Caco-2 (cell line): Measurements from ENCODE around the gene PTPRN2. TPM values are rescaled to one million over a fixed set of nuclear protein-coding genes. Genes with fewer than 3 reads are reported as not detected.

Experiments used
- BruUV-seq: library from RNA; stranded (reverse); fragments of 400-500 nt; replicated peaks from 2 replicates; lab custom pipeline; 2021; lab: Mats Ljungman, UMichigan
- CTCF ChIA-PET: fragments of 300-600 bp; sonication (Branson Sonifier 250); formaldehyde crosslinking; loops from one replicate; lab custom pipeline; 2022; ENCODE audit warnings: antibody characterized with exemption; lab: Charles Lee
- POLR2A ChIA-PET: fragments of 300-600 bp; sonication (Branson Sonifier 250); formaldehyde crosslinking; loops from one replicate; lab custom pipeline; 2022; ENCODE audit warnings: antibody characterized with exemption; lab: Charles Lee
- DNase-seq, 2 experiments: peaks; one replicate each; pipeline versions ENCODE4 v3.0.0 to v3.0.0-alpha.2; 2020 to 2022
- H3K27me3 ChIP-seq: replicated peaks from 2 replicates; pipeline ENCODE4 v1.6.0; 2011; ENCODE audit warnings: low read length; ENCODE audit not compliant: control insufficient read depth, insufficient read depth
- H3K36me3 ChIP-seq: 2 replicates; pipeline ENCODE4 v1.5.1; 2011; ENCODE audit warnings: low read length; ENCODE audit not compliant: control insufficient read depth, insufficient read depth
- H3K4me1 ChIP-seq: fragments of 250-450 bp; sonication (Bioruptor Pico); 2 replicates; pipeline ENCODE4 v1.5.1; 2020; ENCODE audit warnings: mild to moderate bottlenecking
- H3K4me3 ChIP-seq: 2 replicates; pipeline ENCODE4 v1.5.1; 2011; ENCODE audit warnings: low read depth, mild to moderate bottlenecking, control low read depth, low read length
- H3K9me3 ChIP-seq: fragments of 250-450 bp; sonication (Bioruptor Pico); 2 replicates; pipeline ENCODE4 v1.5.1; 2020; ENCODE audit warnings: mild to moderate bottlenecking, moderate library complexity
- H3K27ac Mint-ChIP-seq: one replicate; pipeline ENCODE4 v1.8.0; 2022; ENCODE audit warnings: mixed read lengths; ENCODE audit not compliant: unreplicated experiment
- H3K27me3 Mint-ChIP-seq: one replicate; pipeline ENCODE4 v1.8.0; 2022; ENCODE audit warnings: mixed read lengths; ENCODE audit not compliant: insufficient read depth, unreplicated experiment
- H3K36me3 Mint-ChIP-seq: one replicate; pipeline ENCODE4 v1.8.0; 2022; ENCODE audit warnings: mild to moderate bottlenecking, mixed read lengths; ENCODE audit not compliant: insufficient read depth, unreplicated experiment
- H3K4me1 Mint-ChIP-seq: one replicate; pipeline ENCODE4 v1.8.0; 2022; ENCODE audit warnings: low read depth, mixed read lengths; ENCODE audit not compliant: unreplicated experiment
- H3K4me3 Mint-ChIP-seq: one replicate; pipeline ENCODE4 v1.8.0; 2022; ENCODE audit warnings: mild to moderate bottlenecking, moderate library complexity, mixed read lengths; ENCODE audit not compliant: unreplicated experiment
- H3K9me3 Mint-ChIP-seq: one replicate; pipeline ENCODE4 v1.8.0; 2022; ENCODE audit warnings: mixed read lengths; ENCODE audit not compliant: unreplicated experiment
- CTCF ChIP-seq, 2 experiments: fragments of 200-600 bp in 1 of 2; IDR thresholded peaks; 1 replicate in 1 of 2; 2 replicates in 1 of 2; pipeline versions ENCODE4 v1.5.1 to v1.8.0; 2011 to 2022; ENCODE audit warnings: antibody characterized with exemption in 1 of 2, control low read depth in 1 of 2, inconsistent platforms in 1 of 2, low read depth in 1 of 2, low read length in 1 of 2, mild to moderate bottlenecking in 1 of 2, moderate library complexity in 1 of 2; ENCODE audit not compliant: insufficient read depth in 1 of 2, severe bottlenecking in 1 of 2, unreplicated experiment in 1 of 2
- intact Hi-C: fragments of 100-400 bp; cut with micrococcal nuclease; formaldehyde crosslinking; loops from one replicate; pipeline ENCODE4 v1.10.0; 2022; ENCODE audit not compliant: unreplicated experiment
- total RNA-seq: library from RNA; stranded (reverse); gene quantifications from 2 replicates; pipeline ENCODE4 v1.2.3, GENCODE V29; 2022

The PTPRN2 gene
- total RNA-seq, 1 experiment from 2014 or later, result 1.4 TPM

GRCh38 chr7:158270856-158271413, 316.7 kb downstream of the PTPRN2 start:
- no peak overlapping the region for H3K4me3 ChIP-seq
- DNase-seq, result peak in 1 of 2 experiments; percentile 5
- no peaks in the 10 kb centered on the region for H3K27me3 Mint-ChIP-seq
- H3K4me1 Mint-ChIP-seq, result no peaks in the 10 kb centered on the region
- H3K4me1 ChIP-seq, result no peaks in the 10 kb centered on the region
- no peak for TF ChIP-seq CTCF (IDR thresholded peaks at IDR 0.05; ENCODE audit: insufficient read depth in 1 of 2, low read depth in 1 of 2, low read length in 1 of 2, severe bottlenecking in 1 of 2, unreplicated experiment in 1 of 2)
- no peak overlapping the region for H3K27ac Mint-ChIP-seq
- H3K9me3 Mint-ChIP-seq, result peaks cover 28% of the 10 kb centered on the region
- no peak overlapping the region for H3K4me3 Mint-ChIP-seq
- intact Hi-C loops, result no loop called here
- no peaks in the 10 kb centered on the region for H3K36me3 ChIP-seq
- CTCF ChIA-PET, result no interaction called here
- no TSS peak for BruUV-seq
- H3K27me3 ChIP-seq, result no peaks in the 10 kb centered on the region
- H3K36me3 Mint-ChIP-seq, result no peaks in the 10 kb centered on the region
- POLR2A ChIA-PET, result no interaction called here
- no peaks in the 10 kb centered on the region; the same call in 1 of the 2 replicates for H3K9me3 ChIP-seq

- Mint-ChIP-seq H3K36me3 (no peaks in the 10 kb centered on the region), H3K9me3 (peaks cover 28% of the 10 kb centered on the region), H3K27me3 (no peaks in the 10 kb centered on the region), H3K4me1 (no peaks in the 10 kb centered on the region), H3K27ac (no peak overlapping the region), H3K4me3 (no peak overlapping the region)
- Histone ChIP-seq H3K4me1 (no peaks in the 10 kb centered on the region), H3K27me3 (no peaks in the 10 kb centered on the region), H3K36me3 (no peaks in the 10 kb centered on the region), H3K9me3 (no peaks in the 10 kb centered on the region; the same call in 1 of the 2 replicates), H3K4me3 (no peak overlapping the region)
- intact Hi-C loops, result no loop called here
- ChIA-PET CTCF (no interaction called here), POLR2A (no interaction called here)
- no peak for TF ChIP-seq CTCF (IDR thresholded peaks at IDR 0.05; ENCODE audit: insufficient read depth in 1 of 2, low read depth in 1 of 2, low read length in 1 of 2, severe bottlenecking in 1 of 2, unreplicated experiment in 1 of 2)
- peak in 1 of 2 experiments; percentile 30 for DNase-seq
- no TSS peak for BruUV-seq
Observed at GRCh38 chr7:158270106-158270775, 317.4 kb downstream of the PTPRN2 start.

GRCh38 chr7:158268816-158269535, 318.6 kb downstream of the PTPRN2 start:
- POLR2A ChIA-PET, result no interaction called here
- CTCF ChIA-PET, result no interaction called here
- H3K4me1 Mint-ChIP-seq, result no peaks in the 10 kb centered on the region
- H3K36me3 Mint-ChIP-seq, result no peaks in the 10 kb centered on the region
- H3K27me3 ChIP-seq, result no peaks in the 10 kb centered on the region
- peaks cover 25% of the 10 kb centered on the region for H3K9me3 Mint-ChIP-seq
- H3K4me1 ChIP-seq, result no peaks in the 10 kb centered on the region
- no peaks in the 10 kb centered on the region for H3K36me3 ChIP-seq
- H3K27ac Mint-ChIP-seq, result no peak overlapping the region
- H3K4me3 ChIP-seq, result no peak overlapping the region
- no peak overlapping the region for H3K4me3 Mint-ChIP-seq
- intact Hi-C loops, result no loop called here
- BruUV-seq, result no TSS peak
- H3K27me3 Mint-ChIP-seq, result no peaks in the 10 kb centered on the region
- no peaks in the 10 kb centered on the region; the same call in 1 of the 2 replicates for H3K9me3 ChIP-seq
- TF ChIP-seq CTCF (IDR thresholded peaks at IDR 0.05; ENCODE audit: insufficient read depth in 1 of 2, low read depth in 1 of 2, low read length in 1 of 2, severe bottlenecking in 1 of 2, unreplicated experiment in 1 of 2), result no peak
- DNase-seq, result peak in 1 of 2 experiments; percentile 12
